Ascending aorta (tissue), 2 donors: ENCODE data around the gene PDP2. TPM values are rescaled to one million over a fixed set of nuclear protein-coding genes. Genes with fewer than 3 reads are reported as not detected.

Experiments
- DNase-seq, 2 donors: peaks; one replicate each; pipeline ENCODE4 v3.0.0-alpha.2; 2019; ENCODE audit warnings: low spot score in 2 of 2
- H3K27ac ChIP-seq, 2 donors: fragments of 200-600 bp; sonication (generic); one replicate each; pipeline ENCODE4 v1.5.1; 2016 to 2017; ENCODE audit warnings: mild to moderate bottlenecking in 1 of 2
- H3K27me3 ChIP-seq: fragments of 200-600 bp; sonication (generic); one replicate; pipeline ENCODE4 v1.5.1; 2017
- H3K36me3 ChIP-seq, 2 donors: fragments of 200-600 bp; sonication (generic); one replicate each; pipeline ENCODE4 v1.5.1; 2016
- H3K4me1 ChIP-seq, 2 donors: fragments of 200-600 bp; sonication (generic); one replicate each; pipeline ENCODE4 v1.5.1; 2016 to 2017; ENCODE audit warnings: mild to moderate bottlenecking in 1 of 2
- H3K4me3 ChIP-seq, 2 donors: fragments of 200-600 bp; sonication (generic); one replicate each; pipeline ENCODE4 v1.5.1; 2016 to 2017; ENCODE audit warnings: mild to moderate bottlenecking in 1 of 2
- H3K9me3 ChIP-seq, 2 donors: fragments of 200-600 bp; sonication (generic); one replicate each; pipeline ENCODE4 v1.5.1; 2016
- CTCF ChIP-seq, 3 experiments: fragments of 200-600 bp in 2 of 3; fragments of 450-650 bp in 1 of 3; sonication (generic) in 2 of 3; IDR thresholded peaks; one replicate each; pipeline ENCODE4 v1.5.1; 2016 to 2019; ENCODE audit warnings: antibody characterized with exemption in 3 of 3, mild to moderate bottlenecking in 1 of 3, moderate library complexity in 1 of 3
- intact Hi-C: fragments of 100-400 bp; cut with DNase I; formaldehyde crosslinking; loops from one replicate; pipeline ENCODE4 v1.15.1; 2023
- total RNA-seq: library from RNA; depleted of rRNA; stranded (reverse); fragments of >200 nt; gene quantifications from one replicate; pipeline ENCODE4 v1.1.0, GENCODE V29; 2016

Gene PDP2
- total RNA-seq, 1 donor from 2014 or later: 2.8 TPM

DNA sequence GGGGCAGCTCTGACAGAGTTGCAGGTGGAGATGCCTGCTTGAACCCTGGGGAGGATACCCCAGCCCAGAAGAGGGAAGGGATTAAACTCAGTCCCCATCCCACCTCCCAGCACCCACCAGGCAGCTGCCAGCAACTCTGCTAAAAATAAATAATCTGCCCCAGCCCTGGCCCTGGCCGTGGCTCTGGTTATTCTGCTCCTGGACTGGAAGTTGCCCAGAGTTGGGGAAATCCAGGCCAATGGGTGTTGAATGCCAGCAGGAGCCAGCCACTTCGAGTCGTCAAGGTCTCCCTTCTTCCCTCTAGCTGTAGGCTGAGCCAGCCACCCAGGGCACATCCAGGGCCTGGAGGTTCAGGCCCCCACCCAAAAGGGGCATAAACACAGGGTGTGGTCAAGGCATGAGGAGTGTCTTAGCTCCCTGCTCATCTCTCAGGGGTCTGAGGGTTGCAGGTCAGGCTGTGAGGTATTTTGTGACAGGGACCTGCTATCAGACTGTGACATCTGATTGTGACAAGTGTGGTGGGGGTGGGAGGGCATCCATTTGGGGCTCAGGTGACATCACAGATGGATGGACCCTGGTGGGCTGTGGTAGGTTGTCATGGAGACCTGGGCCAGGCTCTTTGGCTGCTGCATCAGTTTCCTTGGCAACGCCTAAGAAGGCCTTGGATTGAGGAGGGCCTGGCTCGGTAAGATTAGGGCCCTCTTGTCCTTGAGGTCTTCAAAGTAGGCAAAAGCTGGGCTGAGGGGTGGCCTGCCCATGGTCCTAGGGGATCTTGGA is 46.0 kb downstream of the PDP2 start:
- H3K27me3 ChIP-seq: no peaks in the 10 kb centered on the region
- peak overlapping the region; percentile 59 to 93 for H3K4me3 ChIP-seq
- H3K9me3 ChIP-seq: no peaks in the 10 kb centered on the region
- peak in 1 of 3 experiments; percentile 18 for TF ChIP-seq CTCF (IDR thresholded peaks at IDR 0.05)
- intact Hi-C loops: loop anchor here (5.0 to 10.0 kb wide), 3 partner anchors 44 to 1018 kb away; partner anchors contain the start of genes CMTM4, LCAT and PDP2
- H3K36me3 ChIP-seq: peaks cover 9 to 13% of the 10 kb centered on the region in 2 donors
- peak overlapping the region; percentile 84 to 99 for H3K27ac ChIP-seq
- peak; percentile 45 to 87 for DNase-seq
- H3K4me1 ChIP-seq: peaks cover 28 to 51% of the 10 kb centered on the region in 2 donors

DNA sequence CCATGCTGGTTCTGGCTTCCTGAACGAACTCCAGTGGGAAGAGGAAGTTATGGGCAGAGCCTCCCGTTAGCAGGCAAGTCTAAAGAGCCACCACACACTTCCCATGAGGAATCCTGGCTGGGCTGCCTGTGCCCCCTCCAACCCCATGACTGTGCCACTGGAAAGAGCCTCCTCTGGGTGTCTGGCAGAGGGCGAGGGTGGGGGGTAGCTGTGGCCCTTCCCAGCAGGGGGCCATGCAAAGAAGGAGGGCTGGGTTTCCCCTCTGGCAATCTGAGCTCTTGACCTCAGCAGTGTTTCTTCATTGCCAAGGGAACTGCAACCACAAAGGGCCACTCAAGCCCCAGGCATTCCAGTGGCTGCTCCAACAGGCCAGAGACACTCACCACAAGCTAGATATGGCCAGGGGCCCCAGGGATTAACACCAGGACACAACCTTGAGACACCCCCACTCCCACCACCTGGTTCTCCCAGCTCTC is 46.7 kb downstream of the PDP2 start:
- TF ChIP-seq CTCF (IDR thresholded peaks at IDR 0.05): no peak
- Histone ChIP-seq H3K4me3 (no peak overlapping the region), H3K27ac (peak overlapping the region; percentile 84 to 99), H3K27me3 (no peaks in the 10 kb centered on the region), H3K9me3 (no peaks in the 10 kb centered on the region), H3K4me1 (peaks cover 28 to 45% of the 10 kb centered on the region in 2 donors), H3K36me3 (peaks cover 3 to 9% of the 10 kb centered on the region in 2 donors)
- intact Hi-C loops: loop anchor here (5.0 to 10.0 kb wide), 3 partner anchors 45 to 1018 kb away; partner anchors contain the start of genes CMTM4, LCAT and PDP2
- DNase-seq: peak in 1 of 2 donors; percentile 75

DNA sequence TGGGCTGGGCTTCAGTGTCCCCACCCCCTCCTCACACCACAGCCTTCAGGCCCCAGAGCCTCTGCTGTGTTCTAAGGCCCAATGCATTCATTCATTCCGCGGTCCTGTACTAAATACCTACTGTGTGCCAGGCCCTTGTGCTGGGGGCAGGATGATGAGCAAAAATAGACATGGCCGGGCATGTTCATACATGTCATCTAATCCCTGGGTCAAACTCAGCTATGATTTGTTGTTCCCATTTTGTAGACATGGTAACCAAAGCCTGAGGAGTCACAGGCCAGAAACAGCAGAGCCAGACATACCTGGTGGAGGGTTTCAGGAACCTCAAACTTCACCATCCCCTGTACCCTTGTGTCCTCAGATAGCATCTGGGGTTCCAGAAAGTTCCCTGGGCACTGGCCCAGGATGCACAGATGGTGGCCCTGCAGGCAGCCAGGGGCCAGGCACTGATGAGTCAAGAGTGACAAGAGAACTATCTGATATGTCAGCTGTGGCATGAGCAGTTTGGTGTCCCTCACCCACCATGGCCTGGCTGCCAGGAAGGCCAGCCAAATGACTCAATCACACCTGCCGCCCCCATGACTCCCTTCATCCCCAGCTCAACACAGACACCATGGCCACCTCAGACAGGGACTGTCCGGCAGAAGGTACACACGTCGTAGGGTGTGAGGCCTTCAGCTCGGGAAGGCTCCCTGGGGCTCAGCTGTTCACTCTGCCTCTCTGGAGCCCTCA is 47.8 kb downstream of the PDP2 start:
- Histone ChIP-seq H3K27me3 (no peaks in the 10 kb centered on the region), H3K36me3 (peaks cover 0 to 5% of the 10 kb centered on the region in 2 donors), H3K9me3 (no peaks in the 10 kb centered on the region), H3K4me3 (no peak overlapping the region), H3K4me1 (peaks cover 24 to 40% of the 10 kb centered on the region in 2 donors), H3K27ac (peak overlapping the region; percentile 84 to 99)
- DNase-seq: no peak
- intact Hi-C loops: loop anchor here (5.0 to 10.0 kb wide), 3 partner anchors 46 to 1017 kb away; partner anchors contain the start of genes CMTM4, LCAT and PDP2
- TF ChIP-seq CTCF (IDR thresholded peaks at IDR 0.05): no peak

DNA sequence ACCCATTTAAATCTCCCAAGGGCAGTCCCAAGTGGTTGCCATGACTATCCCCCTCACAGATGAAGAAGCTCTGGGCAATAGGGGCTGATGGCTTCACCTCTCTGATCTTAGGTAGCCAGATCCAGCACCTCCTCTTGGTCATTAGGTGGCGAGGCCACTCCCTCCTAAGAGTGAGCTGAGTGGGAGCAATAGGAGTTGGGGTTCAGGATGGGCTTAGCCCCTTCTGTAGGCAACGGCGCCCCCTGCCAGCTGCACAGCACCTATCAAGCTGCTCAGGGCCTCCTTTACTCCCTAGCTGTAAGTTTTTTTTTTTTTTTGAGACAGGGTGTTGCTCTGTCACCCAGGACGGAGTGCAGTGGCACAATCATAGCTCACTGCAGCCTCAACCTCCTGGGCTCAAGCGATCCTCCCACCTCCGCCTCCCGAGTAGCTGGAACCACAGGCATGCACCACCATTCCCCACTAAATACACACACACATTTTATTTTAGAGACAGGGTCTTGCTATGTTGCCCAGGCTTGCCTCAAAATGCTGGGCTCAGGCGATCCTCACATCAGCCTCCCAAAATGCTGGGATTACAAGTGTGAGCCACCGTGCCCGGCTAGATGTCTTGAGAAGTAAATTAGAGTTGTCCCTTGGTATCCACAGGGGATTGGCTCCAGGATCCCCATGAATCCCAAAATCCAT is 48.5 kb downstream of the PDP2 start:
- H3K4me3 ChIP-seq: no peak overlapping the region
- H3K36me3 ChIP-seq: peaks cover 0 to 5% of the 10 kb centered on the region in 2 donors
- TF ChIP-seq CTCF (IDR thresholded peaks at IDR 0.05): peak in 2 of 3 experiments; percentile 35 to 36
- intact Hi-C loops: loop anchor here (5.0 to 10.0 kb wide), 3 partner anchors 47 to 1016 kb away; partner anchors contain the start of genes CMTM4, LCAT and PDP2
- no peak for DNase-seq
- no peaks in the 10 kb centered on the region for H3K9me3 ChIP-seq
- H3K27ac ChIP-seq: peak overlapping the region; percentile 27 to 28
- H3K4me1 ChIP-seq: peaks cover 29 to 42% of the 10 kb centered on the region in 2 donors
- no peaks in the 10 kb centered on the region for H3K27me3 ChIP-seq

DNA sequence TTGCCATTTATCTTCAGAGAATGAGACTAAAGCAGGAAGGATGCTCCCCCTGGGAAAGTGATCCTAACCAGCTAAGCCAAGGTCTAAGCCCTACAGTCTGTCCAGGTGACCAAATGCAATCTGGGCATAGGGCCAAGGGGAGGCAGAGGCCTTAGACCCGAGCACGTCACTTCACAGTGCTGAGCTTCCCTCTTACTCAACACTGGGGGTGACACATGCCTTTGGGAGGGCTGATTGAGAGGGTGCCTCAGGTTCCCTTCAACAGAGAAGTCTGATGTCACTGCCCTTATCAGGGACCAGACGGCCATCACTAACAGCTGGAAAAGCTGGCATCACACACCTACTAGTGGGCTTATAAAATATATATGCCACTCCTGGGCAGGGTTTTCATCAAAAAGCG is 49.9 kb downstream of the PDP2 start:
- Histone ChIP-seq H3K4me1 (peaks cover 23 to 39% of the 10 kb centered on the region in 2 donors), H3K27me3 (no peaks in the 10 kb centered on the region)
- intact Hi-C loops: no loop called here

More for the DNA sequence above, 49.9 kb downstream of the PDP2 start:
- DNase-seq: no peak
- Histone ChIP-seq H3K4me3 (no peak overlapping the region), H3K27ac (no peak overlapping the region), H3K9me3 (no peaks in the 10 kb centered on the region), H3K36me3 (peaks cover 0 to 5% of the 10 kb centered on the region in 2 donors)
- TF ChIP-seq CTCF (IDR thresholded peaks at IDR 0.05): no peak
